GM12878 (cell line): ENCODE data around the gene BMF. TPM values are rescaled to one million over a fixed set of nuclear protein-coding genes. Genes with fewer than 3 reads are reported as not detected.
A peak's percentile ranks its signal among the peaks of the same experiment; 100 is the strongest.

Source experiments
- ATAC-seq: fragments of 200-7000 bp; cut with Tn5 transposase; 3 replicates; pipeline ENCODE4 v1.9.1; 2020; ENCODE audit warnings: mild to moderate bottlenecking, moderate library complexity
- BruUV-seq: library from RNA; stranded (reverse); fragments of 400-500 nt; replicated peaks from 2 replicates; lab custom pipeline; 2021; lab: Mats Ljungman, UMichigan
- CTCF ChIA-PET: fragments of 300-600 bp; sonication (Branson Sonifier 250); formaldehyde crosslinking; extraction: SDS; loops from one replicate; lab custom pipeline; 2021; ENCODE audit warnings: inconsistent platforms; lab: Yijun Ruan, JAX
- POLR2A ChIA-PET: fragments of 350-600 bp; formaldehyde crosslinking; extraction: SDS; loops from one replicate; lab custom pipeline; 2021; ENCODE audit warnings: inconsistent platforms; lab: Charles Lee
- RAD21 ChIA-PET: fragments of 300-600 bp; sonication (Branson Sonifier 250); formaldehyde crosslinking; loops from one replicate; lab custom pipeline; 2023; ENCODE audit warnings: antibody characterized with exemption; ENCODE audit not compliant: unreplicated experiment; lab: Charles Lee
- SMC1A ChIA-PET: fragments of 300-600 bp; sonication (Branson Sonifier 250); formaldehyde crosslinking; loops from one replicate; lab custom pipeline; 2023; ENCODE audit not compliant: unreplicated experiment, uncharacterized antibody; lab: Charles Lee
- DNase-seq: peaks from one replicate; pipeline ENCODE4 v3.0.0-alpha.2; 2011; ENCODE audit warnings: low read depth, low spot score
- FAIRE-seq: peaks from 3 replicates; lab custom pipeline; 2011; peaks lifted over from hg19 to GRCh38; lab: Jason Lieb, UNC
- H2AFZ ChIP-seq: 2 replicates; pipeline ENCODE4 v1.6.0; 2011; ENCODE audit warnings: low read depth, low read length, control low read depth; ENCODE audit not compliant: control insufficient read depth
- H3K27ac ChIP-seq: 2 replicates; pipeline ENCODE4 v1.5.1; 2011; ENCODE audit warnings: control low read depth; ENCODE audit not compliant: control insufficient read depth, insufficient read depth
- H3K27me3 ChIP-seq, 2 experiments: replicated peaks in 1 of 2; 2 replicates each; pipeline versions ENCODE4 v1.6.0 to v1.6.1; 2011; ENCODE audit warnings: low read length in 1 of 2; ENCODE audit not compliant: control insufficient read depth in 2 of 2, insufficient read depth in 2 of 2
- H3K36me3 ChIP-seq, 2 experiments: 2 replicates each; pipeline ENCODE4 v1.5.1; 2011; ENCODE audit warnings: low read length in 1 of 2; ENCODE audit not compliant: control insufficient read depth in 2 of 2, insufficient read depth in 2 of 2
- H3K4me1 ChIP-seq: 2 replicates; pipeline ENCODE4 v1.6.1; 2011; ENCODE audit warnings: mild to moderate bottlenecking, low read length, moderate library complexity, mixed read lengths; ENCODE audit not compliant: control insufficient read depth, insufficient read depth
- H3K4me2 ChIP-seq: 2 replicates; pipeline ENCODE4 v1.6.0; 2011; ENCODE audit warnings: control low read depth; ENCODE audit not compliant: control insufficient read depth, insufficient read depth
- H3K4me3 ChIP-seq: fragments of 200-600 bp; sonication (generic); 2 replicates; pipeline ENCODE4 v1.5.1; 2016
- H3K79me2 ChIP-seq: 2 replicates; pipeline ENCODE4 v1.6.0; 2011; ENCODE audit warnings: low read length; ENCODE audit not compliant: control insufficient read depth, insufficient read depth
- H3K9ac ChIP-seq: 2 replicates; pipeline ENCODE4 v1.8.0; 2011; ENCODE audit warnings: low read length, control low read depth, mixed read lengths; ENCODE audit not compliant: control insufficient read depth, insufficient read depth
- H3K9me3 ChIP-seq: replicated peaks from 3 replicates; pipeline ENCODE4 v1.5.1; 2011; ENCODE audit warnings: mild to moderate bottlenecking, low read length; ENCODE audit not compliant: control insufficient read depth, insufficient read depth
- H4K20me1 ChIP-seq: 2 replicates; pipeline ENCODE4 v1.6.0; 2011; ENCODE audit not compliant: control insufficient read depth, insufficient read depth
- ATF3 ChIP-seq: IDR thresholded peaks from 2 replicates; pipeline ENCODE4 v1.6.1; 2011; ENCODE audit warnings: low read depth, mild to moderate bottlenecking, low read length, moderate library complexity, borderline replicate concordance; ENCODE audit errors: extremely low read depth
- BMI1 ChIP-seq: fragments of 450-650 bp; IDR thresholded peaks from 2 replicates; pipeline ENCODE4 v1.6.1; 2016; ENCODE audit warnings: mild to moderate bottlenecking, moderate library complexity, borderline replicate concordance
- CREM ChIP-seq: IDR thresholded peaks from 2 replicates; pipeline ENCODE4 v1.6.1; 2014; ENCODE audit warnings: antibody characterized with exemption, low read depth
- E4F1 ChIP-seq: fragments of 450-650 bp; IDR thresholded peaks from 2 replicates; pipeline ENCODE4 v1.6.1; 2018; ENCODE audit warnings: borderline replicate concordance, mild to moderate bottlenecking; ENCODE audit not compliant: partially characterized antibody
- ETV6 ChIP-seq, 2 experiments: fragments of 450-650 bp in 1 of 2; IDR thresholded peaks in 1 of 2; conservative IDR thresholded peaks in 1 of 2; 2 replicates each; pipeline ENCODE4 v1.6.1; 2014; ENCODE audit warnings: antibody characterized with exemption in 1 of 2, borderline replicate concordance in 1 of 2, low read depth in 1 of 2, mild to moderate bottlenecking in 1 of 2, moderate library complexity in 1 of 2
- POU2F2 ChIP-seq: IDR thresholded peaks from 3 replicates; pipeline ENCODE4 v1.6.1; 2011; ENCODE audit warnings: low read depth, mild to moderate bottlenecking, low read length, borderline replicate concordance
- RELA ChIP-seq: fragments of 450-650 bp; IDR thresholded peaks from 2 replicates; pipeline ENCODE4 v1.8.0; 2014; ENCODE audit warnings: borderline replicate concordance; ENCODE audit not compliant: partially characterized antibody
- RELB ChIP-seq: fragments of 450-650 bp; IDR thresholded peaks from 2 replicates; pipeline ENCODE4 v1.6.1; 2017; ENCODE audit warnings: low read depth, mild to moderate bottlenecking, moderate library complexity
- RFX5 ChIP-seq: IDR thresholded peaks from 2 replicates; pipeline ENCODE4 v1.6.1; 2011; ENCODE audit warnings: low read depth, low read length, improper control_type of control experiment
- SKIL ChIP-seq: fragments of 450-650 bp; IDR thresholded peaks from 2 replicates; pipeline ENCODE4 v1.6.1; 2017; ENCODE audit warnings: mild to moderate bottlenecking, low read depth, inconsistent platforms; ENCODE audit not compliant: poor library complexity, severe bottlenecking
- SRF ChIP-seq, 2 experiments: IDR thresholded peaks; 2 replicates each; pipeline ENCODE4 v1.6.1; 2011; ENCODE audit warnings: low read depth in 2 of 2, low read length in 2 of 2, mild to moderate bottlenecking in 1 of 2, moderate library complexity in 1 of 2
- TAF1 ChIP-seq: IDR thresholded peaks from 2 replicates; pipeline ENCODE4 v1.6.1; 2011; ENCODE audit warnings: mild to moderate bottlenecking, low read depth, low read length, borderline replicate concordance
- TARDBP ChIP-seq: IDR thresholded peaks from 2 replicates; pipeline ENCODE4 v1.6.1; 2016; ENCODE audit warnings: borderline replicate concordance
- ZNF384 ChIP-seq: IDR thresholded peaks from 2 replicates; pipeline ENCODE4 v1.6.1; 2012; ENCODE audit warnings: low read depth, mild to moderate bottlenecking, low read length, improper control_type of control experiment, borderline replicate concordance
- WGBS: methylation state at CpG from one replicate; pipeline ENCODE4 v1.1.6; 2016; ENCODE audit warnings: low lambda C conversion rate; ENCODE audit not compliant: insufficient replicate concordance, insufficient coverage; ENCODE audit errors: missing lambda C conversion rate; 5-methylcytosine and 5-hydroxymethylcytosine counted together
- in situ Hi-C: fragments of 300-500 bp; cut with MboI; formaldehyde crosslinking; loops from 9 replicates; pipeline ENCODE4 v1.14.3; 2018; ENCODE audit warnings: mixed read lengths
- intact Hi-C: fragments of 100-400 bp; cut with micrococcal nuclease; formaldehyde crosslinking; loops from one replicate; pipeline ENCODE4 v1.14.2; 2022; ENCODE audit not compliant: unreplicated experiment
- polyA plus RNA-seq, 11 experiments: library from polyadenylated mRNA; depleted of rRNA in 4 of 11; unstranded in 6 of 11; stranded (reverse) in 5 of 11; fragments of >200 nt; fragmentation: Nextera tagmentation in 4 of 11; fragmentation: Illumina TruSeq in 1 of 11; extraction: Ambion mirVana in 4 of 11; extraction: Trizol in 1 of 11; gene quantifications; 1 replicate in 1 of 11; 2 replicates in 10 of 11; pipeline versions ENCODE4 v1.2.1 to v1.2.3, GENCODE V29; 2011 to 2016; ENCODE audit warnings: inconsistent platforms in 2 of 11, missing spikeins in 2 of 11, low read depth in 1 of 11
- total RNA-seq, 4 experiments: library from RNA; depleted of rRNA in 3 of 4; stranded (reverse); fragments of >200 nt in 3 of 4; fragmentation: Illumina TruSeq in 1 of 4; extraction: Trizol in 1 of 4; gene quantifications; 2 replicates each; pipeline versions ENCODE4 v1.2.1 to v1.2.3, GENCODE V29; 2013 to 2021

Gene BMF
- total and polyA plus RNA-seq, 10 of the 15 experiments (the other 5 are each of a cell fraction or from before 2014, with no cell fraction given) = 0.82 to 34.9 (median 16.9) TPM

GRCh38 chr15:40098489-40099261 lies 10.0 kb downstream of the BMF start:
- peak; percentile 80 for ATAC-seq
- no peak overlapping the region for H2AFZ ChIP-seq
- H3K9ac ChIP-seq = peak overlapping the region; percentile 86
- WGBS = under 1% methylated on average over 12 of the region's 12 CpGs
- H3K27me3 ChIP-seq = no peaks in the 10 kb centered on the region
- H3K79me2 ChIP-seq = peaks cover 74% of the 10 kb centered on the region
- BruUV-seq = TSS peak; percentile 70
- ChIA-PET CTCF (interaction anchor here (0.6 to 19.0 kb wide), 11 partner anchors 7 to 181 kb away, joined by 3 to 776 read pairs (median 4); partner anchors contain the start of genes BMF and SRP14), POLR2A (interaction anchor here (0.6 to 17.1 kb wide), 11 partner anchors 10 to 67 kb away, joined by 3 to 307 read pairs (median 13); partner anchors contain the start of genes BMF, BUB1B and SRP14), SMC1A (interaction anchor here (0.7 to 43.9 kb wide), 11 partner anchors 6 to 261 kb away, joined by 3 to 1082 read pairs (median 10); partner anchors contain the start of genes BMF, BUB1B and SRP14), RAD21 (interaction anchor here (0.6 to 24.6 kb wide), 13 partner anchors 8 to 760 kb away, joined by 3 to 903 read pairs (median 4); partner anchors contain the start of genes BMF, FSIP1 and SRP14)
- peak overlapping the region; percentile 77 for H3K4me2 ChIP-seq
- peak; percentile 87 for FAIRE-seq
- intact Hi-C loops = loop anchor here (1.0 kb wide), 1 partner anchor 29 kb away; no protein-coding TSS in a partner anchor
- peak overlapping the region; percentile 46 for H3K4me3 ChIP-seq
- no peaks in the 10 kb centered on the region for H4K20me1 ChIP-seq
- in situ Hi-C loops = no loop called here
- peaks cover 97% of the 10 kb centered on the region for H3K4me1 ChIP-seq
- peaks cover 0 to 4% of the 10 kb centered on the region in 2 experiments; a peak in 2 of 4 replicates for H3K36me3 ChIP-seq
- peak; percentile 84 for DNase-seq
- no peaks in the 10 kb centered on the region for H3K9me3 ChIP-seq
- H3K27ac ChIP-seq = peak overlapping the region; percentile 100
- peak; percentile 45; the same call in 1 of the 2 replicates for TF ChIP-seq ATF3
- peak; percentile 98 for TF ChIP-seq TAF1
- peak; percentile 20 for TF ChIP-seq RELA
- TF ChIP-seq BMI1 = peak; percentile 57; the same call in 1 of the 2 replicates
- peak; percentile 97 for TF ChIP-seq SKIL
- peak; percentile 95 for TF ChIP-seq CREM
- no peak for TF ChIP-seq E4F1
- no peak for TF ChIP-seq ZNF384
- no peak for TF ChIP-seq TARDBP
- TF ChIP-seq POU2F2 = peak; percentile 89; the same call in 2 of the 3 replicates
- peak in 1 of 2 experiments; percentile 82; a peak in 2 of 4 replicates for TF ChIP-seq ETV6 (conservative IDR thresholded peaks at IDR 0.05 in 1 of 2, IDR thresholded peaks at IDR 0.05 in 1 of 2; ENCODE audit: borderline replicate concordance in 1 of 2, low read depth in 1 of 2)
- TF ChIP-seq SRF (IDR thresholded peaks at IDR 0.05; ENCODE audit: low read depth in 2 of 2, low read length in 2 of 2) = 0 out of 4 replicates have a peak, but pooled peaks of 1 of the 2 experiments have one; percentile 49
- TF ChIP-seq RFX5 = peak; percentile 38; the same call in 1 of the 2 replicates
- TF ChIP-seq RELB = peak; percentile 90
